Adrenal gland (tissue), 5 donors: ENCODE results near the gene FHOD3.

Source experiments
- POLR2A ChIP-seq, 2 donors: fragments of 450-650 bp; IDR thresholded peaks; one replicate each; pipeline ENCODE4 v1.6.1; 2017; ENCODE audit warnings: antibody characterized with exemption in 2 of 2, mild to moderate bottlenecking in 2 of 2, moderate library complexity in 1 of 2
- TF ChIP-seq, protein P1 (sequence below), 6 experiments: fragments of 450-650 bp in 4 of 6; fragments of 200-600 bp in 2 of 6; sonication (generic) in 1 of 6; IDR thresholded peaks; 1 replicate in 5 of 6; 2 replicates in 1 of 6; pipeline versions ENCODE4 v1.5.1 to v1.8.0; 2016 to 2021; ENCODE audit warnings: antibody characterized with exemption in 6 of 6, mild to moderate bottlenecking in 2 of 6, moderate library complexity in 1 of 6
- donor health status: DM: no; HTN: no; CAD: no.

DNA sequence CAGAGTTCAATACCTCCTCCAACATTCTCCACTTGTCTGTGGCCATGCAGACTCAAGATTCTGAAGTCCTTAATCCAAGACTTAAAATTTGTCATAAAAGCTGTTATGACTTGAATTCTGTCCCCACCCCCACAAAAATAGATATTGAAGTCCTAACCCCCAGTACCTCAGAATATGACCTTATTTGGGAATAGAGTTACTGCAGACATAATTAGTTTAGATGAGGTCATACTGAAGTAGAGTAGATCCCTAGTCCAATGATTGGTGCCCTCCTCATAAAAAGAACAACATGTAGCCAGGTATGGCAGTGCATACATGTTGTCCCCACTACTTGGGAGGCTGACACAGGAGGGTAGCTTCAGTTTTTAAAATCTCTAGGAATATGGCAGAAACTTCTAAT, 522.1 kb downstream of the FHOD3 start:
- TF ChIP-seq POLR2A (IDR thresholded peaks at IDR 0.05): no peak
- TF ChIP-seq, protein P1, sequence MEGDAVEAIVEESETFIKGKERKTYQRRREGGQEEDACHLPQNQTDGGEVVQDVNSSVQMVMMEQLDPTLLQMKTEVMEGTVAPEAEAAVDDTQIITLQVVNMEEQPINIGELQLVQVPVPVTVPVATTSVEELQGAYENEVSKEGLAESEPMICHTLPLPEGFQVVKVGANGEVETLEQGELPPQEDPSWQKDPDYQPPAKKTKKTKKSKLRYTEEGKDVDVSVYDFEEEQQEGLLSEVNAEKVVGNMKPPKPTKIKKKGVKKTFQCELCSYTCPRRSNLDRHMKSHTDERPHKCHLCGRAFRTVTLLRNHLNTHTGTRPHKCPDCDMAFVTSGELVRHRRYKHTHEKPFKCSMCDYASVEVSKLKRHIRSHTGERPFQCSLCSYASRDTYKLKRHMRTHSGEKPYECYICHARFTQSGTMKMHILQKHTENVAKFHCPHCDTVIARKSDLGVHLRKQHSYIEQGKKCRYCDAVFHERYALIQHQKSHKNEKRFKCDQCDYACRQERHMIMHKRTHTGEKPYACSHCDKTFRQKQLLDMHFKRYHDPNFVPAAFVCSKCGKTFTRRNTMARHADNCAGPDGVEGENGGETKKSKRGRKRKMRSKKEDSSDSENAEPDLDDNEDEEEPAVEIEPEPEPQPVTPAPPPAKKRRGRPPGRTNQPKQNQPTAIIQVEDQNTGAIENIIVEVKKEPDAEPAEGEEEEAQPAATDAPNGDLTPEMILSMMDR (IDR thresholded peaks at IDR 0.05): no peak
